ENCODE measurements around the gene NELL1. TPM values are rescaled to one million over a fixed set of nuclear protein-coding genes. Genes with fewer than 3 reads are reported as not detected.

Gene NELL1
- total and polyA plus RNA-seq, 2 experiments from 2014 or later = 8.9 to 20.1 TPM

- no peaks in the 10 kb centered on the region for H3K4me1 ChIP-seq (ENCODE audit: insufficient read depth)
Measured at GRCh38 chr11:21472261-21472660, 802.9 kb downstream of the NELL1 start.

GRCh38 chr11:21474529-21474928 is 805.1 kb downstream of the NELL1 start:
- no peak for DNase-seq (ENCODE audit: low spot score)
- Histone ChIP-seq H3K4me2 (no peak overlapping the region), H3K9me3 (ENCODE audit: low read depth) (no peaks in the 10 kb centered on the region), H3K36me3 (replicated peaks; ENCODE audit: insufficient read depth, low read depth) (no peaks in the 10 kb centered on the region), H4K20me1 (ENCODE audit: insufficient read depth, poor library complexity, severe bottlenecking) (no peaks in the 10 kb centered on the region), H3K4me3 (no peak overlapping the region), H3K27me3 (peaks cover 2% of the 10 kb centered on the region), H2AFZ (no peak overlapping the region), H3K27ac (no peak overlapping the region), H3K4me1 (ENCODE audit: insufficient read depth) (no peaks in the 10 kb centered on the region), H3K79me2 (no peaks in the 10 kb centered on the region), H3K9me2 (replicated peaks; ENCODE audit: insufficient read depth) (no peaks in the 10 kb centered on the region)
- TF ChIP-seq EZH2phosphoT487 (IDR thresholded peaks at IDR 0.05; ENCODE audit: low read depth, severe bottlenecking, unreplicated experiment) (no peak), EZH2 (IDR thresholded peaks at IDR 0.05; ENCODE audit: borderline replicate concordance) (no peak), CTCF (IDR thresholded peaks at IDR 0.05; ENCODE audit: poor library complexity) (no peak)

More at GRCh38 chr11:21472261-21472660, 802.9 kb downstream of the NELL1 start:
- WGBS (ENCODE audit: low lambda C conversion rate, missing lambda C conversion rate) = 73% methylated on average over 3 of the region's 3 CpGs
- Histone ChIP-seq H3K27me3 (peaks cover 2% of the 10 kb centered on the region), H3K4me2 (no peak overlapping the region), H3K36me3 (replicated peaks; ENCODE audit: insufficient read depth, low read depth) (no peaks in the 10 kb centered on the region), H4K20me1 (ENCODE audit: insufficient read depth, poor library complexity, severe bottlenecking) (no peaks in the 10 kb centered on the region), H3K79me2 (no peaks in the 10 kb centered on the region), H3K9me2 (replicated peaks; ENCODE audit: insufficient read depth) (no peaks in the 10 kb centered on the region), H3K4me3 (no peak overlapping the region), H3K9me3 (ENCODE audit: low read depth) (no peaks in the 10 kb centered on the region), H2AFZ (no peak overlapping the region), H3K27ac (no peak overlapping the region)
- no peak for TF ChIP-seq EZH2 (IDR thresholded peaks at IDR 0.05; ENCODE audit: borderline replicate concordance)
- no peak for TF ChIP-seq CTCF (IDR thresholded peaks at IDR 0.05; ENCODE audit: poor library complexity)
- no peak for TF ChIP-seq EZH2phosphoT487 (IDR thresholded peaks at IDR 0.05; ENCODE audit: low read depth, severe bottlenecking, unreplicated experiment)
- DNase-seq (ENCODE audit: low spot score) = no peak

- Histone ChIP-seq H2AFZ (no peak overlapping the region), H3K9me3 (ENCODE audit: low read depth) (no peaks in the 10 kb centered on the region), H3K9me2 (replicated peaks; ENCODE audit: insufficient read depth) (no peaks in the 10 kb centered on the region), H3K27me3 (peaks cover 2% of the 10 kb centered on the region), H3K4me3 (no peak overlapping the region), H3K4me2 (no peak overlapping the region), H3K36me3 (replicated peaks; ENCODE audit: insufficient read depth, low read depth) (no peaks in the 10 kb centered on the region), H3K79me2 (no peaks in the 10 kb centered on the region), H3K27ac (no peak overlapping the region), H4K20me1 (ENCODE audit: insufficient read depth, poor library complexity, severe bottlenecking) (no peaks in the 10 kb centered on the region), H3K4me1 (ENCODE audit: insufficient read depth) (no peaks in the 10 kb centered on the region)
- 85% methylated on average over 2 of the region's 2 CpGs for WGBS (ENCODE audit: low lambda C conversion rate, missing lambda C conversion rate)
- no peak for DNase-seq (ENCODE audit: low spot score)
- no peak for TF ChIP-seq EZH2phosphoT487 (IDR thresholded peaks at IDR 0.05; ENCODE audit: low read depth, severe bottlenecking, unreplicated experiment)
- no peak for TF ChIP-seq EZH2 (IDR thresholded peaks at IDR 0.05; ENCODE audit: borderline replicate concordance)
- no peak for TF ChIP-seq CTCF (IDR thresholded peaks at IDR 0.05; ENCODE audit: poor library complexity)
Measured at GRCh38 chr11:21475276-21475675, 805.9 kb downstream of the NELL1 start.

- Histone ChIP-seq H3K9me2 (replicated peaks; ENCODE audit: insufficient read depth) (no peaks in the 10 kb centered on the region), H3K9me3 (ENCODE audit: low read depth) (no peaks in the 10 kb centered on the region), H3K4me3 (no peak overlapping the region), H3K27ac (no peak overlapping the region), H3K79me2 (no peaks in the 10 kb centered on the region), H3K4me2 (no peak overlapping the region), H3K27me3 (no peaks in the 10 kb centered on the region), H2AFZ (no peak overlapping the region), H3K36me3 (replicated peaks; ENCODE audit: insufficient read depth, low read depth) (no peaks in the 10 kb centered on the region), H3K4me1 (ENCODE audit: insufficient read depth) (no peaks in the 10 kb centered on the region), H4K20me1 (ENCODE audit: insufficient read depth, poor library complexity, severe bottlenecking) (no peaks in the 10 kb centered on the region)
- DNase-seq (ENCODE audit: low spot score) = no peak
- TF ChIP-seq EZH2phosphoT487 (IDR thresholded peaks at IDR 0.05; ENCODE audit: low read depth, severe bottlenecking, unreplicated experiment) = no peak
- 79% methylated on average over 4 of the region's 4 CpGs for WGBS (ENCODE audit: low lambda C conversion rate, missing lambda C conversion rate)
Measured at GRCh38 chr11:21476588-21476987, 807.2 kb downstream of the NELL1 start.

All from hepatocyte (in vitro differentiated cells).